ENCODE measurements around the gene PER3.

Gene PER3

DNA sequence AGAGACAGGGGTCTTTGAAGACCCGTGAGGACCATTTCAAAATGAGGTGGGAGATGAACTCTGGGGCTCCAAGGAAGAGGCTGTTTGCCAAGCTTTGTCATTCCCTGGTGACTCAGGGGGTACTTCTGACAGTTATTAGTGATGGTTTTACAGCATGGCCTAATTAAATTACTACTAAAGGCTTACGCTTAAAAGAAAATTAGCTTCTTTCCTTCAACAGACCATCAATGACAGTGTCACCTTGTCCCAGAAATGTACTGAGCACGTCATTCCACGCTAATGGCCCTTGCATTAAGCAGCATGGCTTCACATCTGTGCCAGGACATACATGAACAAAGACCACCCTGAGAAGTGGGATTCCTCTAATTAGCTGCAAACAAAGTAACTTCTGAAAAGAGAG is 73.9 kb downstream of the PER3 start:
- Histone ChIP-seq H3K4me3 (ENCODE audit: low read length, poor library complexity, severe bottlenecking) (no peak overlapping the region), H3K36me3 (ENCODE audit: insufficient read depth, low read length) (no peaks in the 10 kb centered on the region), H3K4me1 (ENCODE audit: insufficient read depth, low read length, poor library complexity, severe bottlenecking) (no peaks in the 10 kb centered on the region), H3K79me2 (ENCODE audit: insufficient read depth, low read length) (no peaks in the 10 kb centered on the region), H3K27me3 (ENCODE audit: insufficient read depth, low read length, poor library complexity, severe bottlenecking) (no peaks in the 10 kb centered on the region), H2AFZ (ENCODE audit: low read length) (no peak overlapping the region), H3K9me3 (ENCODE audit: insufficient read depth, low read depth, low read length) (no peaks in the 10 kb centered on the region), H3K9me2 (replicated peaks; ENCODE audit: low read depth, low read length) (no peaks in the 10 kb centered on the region), H3K4me2 (ENCODE audit: low read depth, low read length, poor library complexity, severe bottlenecking) (no peak overlapping the region), H4K20me1 (ENCODE audit: insufficient read depth, low read length, poor library complexity, severe bottlenecking) (no peaks in the 10 kb centered on the region), H3K9ac (ENCODE audit: low read depth, low read length, poor library complexity, severe bottlenecking) (no peak overlapping the region), H3F3A (ENCODE audit: low read depth) (no peaks in the 10 kb centered on the region)
- TF ChIP-seq, protein P1, sequence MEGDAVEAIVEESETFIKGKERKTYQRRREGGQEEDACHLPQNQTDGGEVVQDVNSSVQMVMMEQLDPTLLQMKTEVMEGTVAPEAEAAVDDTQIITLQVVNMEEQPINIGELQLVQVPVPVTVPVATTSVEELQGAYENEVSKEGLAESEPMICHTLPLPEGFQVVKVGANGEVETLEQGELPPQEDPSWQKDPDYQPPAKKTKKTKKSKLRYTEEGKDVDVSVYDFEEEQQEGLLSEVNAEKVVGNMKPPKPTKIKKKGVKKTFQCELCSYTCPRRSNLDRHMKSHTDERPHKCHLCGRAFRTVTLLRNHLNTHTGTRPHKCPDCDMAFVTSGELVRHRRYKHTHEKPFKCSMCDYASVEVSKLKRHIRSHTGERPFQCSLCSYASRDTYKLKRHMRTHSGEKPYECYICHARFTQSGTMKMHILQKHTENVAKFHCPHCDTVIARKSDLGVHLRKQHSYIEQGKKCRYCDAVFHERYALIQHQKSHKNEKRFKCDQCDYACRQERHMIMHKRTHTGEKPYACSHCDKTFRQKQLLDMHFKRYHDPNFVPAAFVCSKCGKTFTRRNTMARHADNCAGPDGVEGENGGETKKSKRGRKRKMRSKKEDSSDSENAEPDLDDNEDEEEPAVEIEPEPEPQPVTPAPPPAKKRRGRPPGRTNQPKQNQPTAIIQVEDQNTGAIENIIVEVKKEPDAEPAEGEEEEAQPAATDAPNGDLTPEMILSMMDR (conservative IDR thresholded peaks at IDR 0.05; ENCODE audit: low read length) = no peak

DNA sequence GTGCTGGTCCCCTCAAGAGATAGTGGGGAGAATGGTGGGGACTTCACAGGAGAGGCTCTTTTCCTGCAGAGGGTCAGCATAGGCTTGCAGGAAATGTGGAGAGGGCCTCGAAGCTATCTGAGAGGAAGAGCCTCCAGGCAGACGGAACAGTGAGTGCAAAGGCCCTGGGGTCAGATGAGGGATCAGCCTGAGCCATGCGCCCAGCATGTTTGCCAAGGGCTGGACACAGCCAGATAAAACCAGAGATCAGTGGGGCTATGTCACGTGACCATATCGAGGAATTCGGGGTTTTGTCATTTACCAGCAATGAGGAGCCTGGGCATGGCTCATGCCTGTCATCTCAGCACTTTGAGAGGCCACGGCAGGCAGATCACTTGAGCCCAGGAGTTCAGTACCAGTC is 75.3 kb downstream of the PER3 start:
- no peak for TF ChIP-seq EZH2phosphoT487 (IDR thresholded peaks at IDR 0.05; ENCODE audit: borderline replicate concordance)
- TF ChIP-seq, protein P1 (conservative IDR thresholded peaks at IDR 0.05; ENCODE audit: low read length) = no peak
- Histone ChIP-seq H4K20me1 (ENCODE audit: insufficient read depth, low read length, poor library complexity, severe bottlenecking) (no peaks in the 10 kb centered on the region), H3K36me3 (ENCODE audit: insufficient read depth, low read length) (no peaks in the 10 kb centered on the region), H3K9ac (ENCODE audit: low read depth, low read length, poor library complexity, severe bottlenecking) (no peak overlapping the region), H3F3A (ENCODE audit: low read depth) (no peaks in the 10 kb centered on the region), H3K4me1 (ENCODE audit: insufficient read depth, low read length, poor library complexity, severe bottlenecking) (no peaks in the 10 kb centered on the region), H3K9me2 (replicated peaks; ENCODE audit: low read depth, low read length) (no peaks in the 10 kb centered on the region), H3K9me3 (ENCODE audit: insufficient read depth, low read depth, low read length) (no peaks in the 10 kb centered on the region), H3K4me3 (ENCODE audit: low read length, poor library complexity, severe bottlenecking) (no peak overlapping the region), H2AFZ (ENCODE audit: low read length) (no peak overlapping the region), H3K4me2 (ENCODE audit: low read depth, low read length, poor library complexity, severe bottlenecking) (no peak overlapping the region), H3K27me3 (ENCODE audit: insufficient read depth, low read length, poor library complexity, severe bottlenecking) (no peaks in the 10 kb centered on the region), H3K79me2 (ENCODE audit: insufficient read depth, low read length) (no peaks in the 10 kb centered on the region)

DNA sequence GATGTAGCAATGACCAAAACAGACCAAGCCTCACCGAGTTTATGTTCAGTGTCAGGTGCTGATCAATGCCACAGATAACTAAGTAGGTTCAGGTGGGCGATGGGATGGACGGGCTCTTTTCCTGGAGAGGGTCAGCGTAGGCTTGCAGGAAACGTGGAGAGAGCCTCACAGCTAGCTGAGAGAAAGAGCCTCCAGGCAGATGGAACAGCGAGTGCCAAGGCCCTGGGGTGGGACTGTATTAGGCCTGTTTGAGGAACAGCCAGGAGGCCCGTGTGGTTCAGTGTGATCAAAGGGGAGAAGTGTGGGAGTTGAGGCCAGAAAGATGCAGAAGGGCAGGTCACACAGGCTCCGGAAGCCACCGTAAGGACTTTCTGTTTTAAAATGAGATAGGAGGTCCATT is 76.0 kb downstream of the PER3 start:
- Histone ChIP-seq H3K9me3 (ENCODE audit: insufficient read depth, low read depth, low read length) (no peaks in the 10 kb centered on the region), H3F3A (ENCODE audit: low read depth) (no peaks in the 10 kb centered on the region), H2AFZ (ENCODE audit: low read length) (no peak overlapping the region), H3K4me1 (ENCODE audit: insufficient read depth, low read length, poor library complexity, severe bottlenecking) (no peaks in the 10 kb centered on the region), H3K4me2 (ENCODE audit: low read depth, low read length, poor library complexity, severe bottlenecking) (no peak overlapping the region), H3K79me2 (ENCODE audit: insufficient read depth, low read length) (no peaks in the 10 kb centered on the region), H4K20me1 (ENCODE audit: insufficient read depth, low read length, poor library complexity, severe bottlenecking) (no peaks in the 10 kb centered on the region), H3K27me3 (ENCODE audit: insufficient read depth, low read length, poor library complexity, severe bottlenecking) (no peaks in the 10 kb centered on the region), H3K9me2 (replicated peaks; ENCODE audit: low read depth, low read length) (no peaks in the 10 kb centered on the region), H3K9ac (ENCODE audit: low read depth, low read length, poor library complexity, severe bottlenecking) (no peak overlapping the region), H3K4me3 (ENCODE audit: low read length, poor library complexity, severe bottlenecking) (no peak overlapping the region), H3K36me3 (ENCODE audit: insufficient read depth, low read length) (no peaks in the 10 kb centered on the region)
- TF ChIP-seq, protein P1 (conservative IDR thresholded peaks at IDR 0.05; ENCODE audit: low read length) = no peak
